ENCODE measurements around the gene RNU5B-1.

Gene RNU5B-1

GRCh38 chr15:65289261-65289854 lies 15.1 kb upstream of the RNU5B-1 start:
- no peak for DNase-seq

- DNase-seq = no peak
These were observed 14.2 kb upstream of the RNU5B-1 start for GRCh38 chr15:65290228-65290627.

- no peak for DNase-seq
These were observed 11.4 kb upstream of the RNU5B-1 start for GRCh38 chr15:65292938-65293518.

- no peak for DNase-seq
These were observed 5.7 kb upstream of the RNU5B-1 start for GRCh38 chr15:65298731-65299130.

GRCh38 chr15:65300924-65301441 lies 3.5 kb upstream of the RNU5B-1 start:
- no peak for DNase-seq

DNA sequence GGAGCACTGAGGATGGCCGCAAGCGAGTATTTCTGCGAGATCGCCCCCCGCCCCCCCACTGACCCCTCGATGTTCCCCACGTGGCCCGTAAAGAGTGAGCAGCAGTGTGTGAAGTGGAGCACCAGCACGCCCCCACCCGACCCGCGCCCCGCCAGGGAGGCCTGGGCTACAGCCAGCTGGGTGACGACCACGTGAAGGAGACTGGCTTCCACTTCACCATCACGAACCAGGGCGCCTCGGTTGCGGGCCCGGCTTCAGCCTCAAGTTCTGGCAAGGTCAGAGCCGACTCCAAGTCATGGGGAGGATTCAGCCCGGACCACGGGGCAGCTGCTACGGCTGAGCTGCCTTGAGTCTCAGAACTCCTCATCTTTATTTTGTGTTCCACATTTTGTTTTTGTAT lies 2.4 kb upstream of the RNU5B-1 start:
- no peak for DNase-seq

DNA sequence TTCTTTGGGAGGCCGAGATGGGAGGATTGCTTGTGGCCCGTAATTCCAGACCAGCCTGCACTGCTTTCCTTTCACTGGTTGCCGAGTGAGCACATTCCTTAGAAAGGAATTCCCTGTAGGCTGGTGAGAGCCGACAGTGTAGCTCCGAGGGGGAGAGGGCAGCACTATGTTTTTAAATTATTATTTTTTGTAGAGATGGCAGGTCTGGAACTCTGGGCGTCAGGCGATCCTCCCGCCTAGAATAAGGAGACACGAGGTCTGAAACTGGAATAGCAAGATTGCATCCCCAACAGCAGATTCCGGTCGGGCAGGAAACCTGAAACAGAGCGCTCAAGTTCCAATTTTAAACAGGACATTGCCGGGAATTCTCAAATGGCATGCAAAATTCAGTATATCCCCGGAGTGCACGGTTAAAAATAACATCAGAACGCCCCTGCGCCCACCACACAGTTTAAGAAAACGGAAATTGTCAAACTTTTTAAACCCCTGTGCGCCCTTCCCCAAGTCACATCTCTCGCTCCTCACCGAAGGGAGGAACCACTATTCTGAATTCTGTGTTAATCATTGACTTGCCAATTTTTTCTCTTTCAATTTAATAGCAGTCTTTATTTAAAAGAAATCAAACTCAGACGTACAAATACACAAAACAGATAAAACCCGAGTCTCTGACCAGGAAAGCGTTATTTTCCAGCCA lies 643 bp upstream of the RNU5B-1 start:
- DNase-seq = peak; percentile 22

- DNase-seq = no peak
These were observed 777 bp downstream of the RNU5B-1 start for GRCh38 chr15:65305150-65305758.

GRCh38 chr15:65305776-65306175 lies 1.3 kb downstream of the RNU5B-1 start:
- no peak for DNase-seq

DNA sequence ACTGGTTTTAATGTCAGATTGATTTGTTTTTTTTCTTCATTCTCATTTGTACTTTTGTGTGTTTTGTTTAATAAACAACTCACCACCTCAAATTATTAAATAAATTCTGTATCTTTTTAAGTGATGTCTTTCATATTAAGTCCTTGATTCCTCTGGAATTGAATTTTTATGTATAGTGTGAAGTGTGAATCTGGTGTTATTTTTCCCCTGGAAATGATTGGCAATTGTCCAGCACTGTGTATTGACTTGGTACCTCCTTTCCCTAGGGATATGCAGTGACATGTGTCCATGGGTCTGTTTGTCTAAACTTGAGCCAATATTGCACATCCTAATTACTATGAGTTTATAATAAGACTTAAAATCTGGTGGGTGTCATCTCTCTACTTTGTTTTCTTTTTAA lies 2.1 kb downstream of the RNU5B-1 start:
- DNase-seq = no peak

DNA sequence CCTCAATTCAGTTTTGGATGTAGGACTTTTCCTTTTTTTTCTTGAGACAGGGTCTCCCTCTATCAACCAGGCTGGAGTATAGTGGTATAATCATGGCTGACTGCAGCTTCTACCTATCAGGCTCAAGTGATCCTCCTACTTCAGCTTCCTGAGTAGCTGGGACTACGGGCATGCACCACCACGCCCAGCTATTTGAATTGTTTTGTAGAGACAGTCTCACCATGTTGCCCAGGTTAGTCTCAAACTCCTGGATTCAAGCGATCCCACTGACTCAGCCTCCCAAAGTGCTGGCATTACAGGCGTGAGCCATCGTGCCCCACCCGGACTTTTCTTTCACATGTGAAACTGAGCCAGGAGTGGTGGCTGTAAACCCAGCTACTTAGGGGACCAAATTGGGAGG lies 3.5 kb downstream of the RNU5B-1 start:
- DNase-seq = no peak

DNA sequence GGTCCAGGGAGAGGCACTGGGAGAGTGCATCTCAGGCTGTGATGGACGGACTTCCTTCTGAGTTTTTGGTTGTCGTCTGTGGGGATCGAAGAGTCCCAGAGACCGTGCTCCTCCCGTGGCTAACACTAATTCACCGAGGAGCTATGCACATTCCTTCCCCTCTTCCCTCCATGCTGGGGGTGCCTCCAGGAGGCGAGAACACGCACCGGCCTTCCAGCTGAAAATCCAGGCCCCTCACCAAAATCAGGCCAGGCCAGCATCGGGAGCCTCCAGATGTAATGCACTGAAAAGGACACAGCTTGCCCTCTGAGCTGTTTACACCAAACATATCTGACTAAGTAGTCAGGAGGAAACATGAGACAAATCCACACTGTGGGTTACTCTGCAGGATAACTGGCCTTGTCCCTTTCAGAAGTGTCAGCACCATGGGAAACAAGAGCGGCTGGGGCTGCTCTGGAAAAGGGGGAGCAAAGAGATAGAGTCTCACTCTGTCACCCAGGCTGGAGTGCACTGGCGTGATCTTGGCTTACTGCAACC lies 5.5 kb downstream of the RNU5B-1 start:
- no peak for DNase-seq

DNA sequence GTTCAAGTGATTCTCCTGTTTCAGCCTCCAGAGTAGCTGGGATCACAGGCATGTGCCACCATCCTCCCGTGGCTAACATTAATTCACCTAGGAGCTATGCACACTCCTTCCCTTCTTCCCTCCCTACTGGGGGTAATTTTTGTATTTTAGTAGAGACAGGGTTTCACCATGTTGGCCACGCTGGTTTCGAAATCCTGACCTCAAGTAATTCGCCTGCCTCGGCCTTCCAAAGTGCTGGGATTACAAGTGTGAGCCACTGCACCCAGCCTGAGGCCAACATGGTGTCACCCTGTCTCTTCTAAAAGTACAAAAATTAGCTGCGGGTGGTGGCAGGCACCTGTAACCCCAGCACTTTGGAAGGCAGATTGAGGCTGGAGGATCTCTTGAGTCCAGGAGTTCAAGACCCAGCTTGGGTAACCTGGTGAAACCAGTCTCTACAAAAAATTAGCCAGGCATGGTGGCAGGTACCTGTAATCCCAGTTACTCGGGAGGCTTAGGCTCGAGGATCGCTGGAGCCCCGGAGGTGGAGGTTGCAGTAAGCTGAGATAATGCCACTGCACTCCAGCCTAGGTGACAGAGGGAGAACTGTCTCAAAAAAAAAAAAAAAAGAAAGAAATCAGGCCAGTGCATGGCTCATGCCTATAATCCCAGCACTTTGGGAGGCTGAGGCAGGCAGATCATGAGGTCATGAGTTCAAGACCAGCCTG lies 6.1 kb downstream of the RNU5B-1 start:
- no peak for DNase-seq

DNA sequence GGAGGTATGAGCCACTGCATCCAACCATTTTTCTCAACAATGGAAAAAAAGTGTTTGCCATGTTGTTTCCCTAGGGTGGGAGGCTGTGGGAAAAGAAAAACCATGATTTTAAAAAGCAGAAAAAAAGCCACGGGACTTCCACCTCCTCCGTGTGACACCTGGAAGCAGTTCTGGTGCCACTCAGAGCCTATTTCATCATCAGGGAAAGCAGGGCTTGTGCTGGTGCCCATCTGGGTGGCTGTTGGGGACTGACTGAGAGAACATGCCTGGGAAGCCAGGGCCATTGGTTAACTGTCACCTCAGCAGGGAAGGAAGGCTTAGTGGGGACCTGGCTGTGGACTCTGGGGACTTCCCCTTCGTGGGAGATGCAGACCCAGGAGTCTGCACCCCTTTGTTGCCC lies 7.3 kb downstream of the RNU5B-1 start:
- no peak for DNase-seq

DNA sequence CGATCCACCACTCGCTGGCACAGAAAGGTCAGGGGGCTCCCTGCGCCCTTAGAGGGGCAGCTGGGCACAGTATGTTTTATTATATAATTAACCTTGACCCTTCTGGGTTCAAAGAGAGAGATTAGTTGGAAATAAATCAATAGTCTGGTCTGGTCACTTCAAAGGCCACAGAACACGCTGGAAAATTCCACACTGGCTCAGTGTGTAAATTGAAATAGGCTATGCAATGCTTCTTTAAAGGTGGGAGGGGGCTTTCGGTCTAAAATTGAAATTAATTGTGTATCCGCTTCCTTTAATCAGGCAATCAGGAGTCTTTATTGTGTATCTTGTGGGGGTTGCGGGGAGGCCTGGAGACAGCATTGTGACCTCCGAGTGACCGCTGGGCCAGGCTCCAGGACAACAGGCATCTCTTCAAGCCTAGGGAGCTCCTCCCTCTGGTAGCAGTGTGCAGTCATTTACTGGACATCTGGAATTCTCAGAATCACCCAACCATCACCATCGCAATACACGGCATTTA lies 8.0 kb downstream of the RNU5B-1 start:
- no peak for DNase-seq

DNA sequence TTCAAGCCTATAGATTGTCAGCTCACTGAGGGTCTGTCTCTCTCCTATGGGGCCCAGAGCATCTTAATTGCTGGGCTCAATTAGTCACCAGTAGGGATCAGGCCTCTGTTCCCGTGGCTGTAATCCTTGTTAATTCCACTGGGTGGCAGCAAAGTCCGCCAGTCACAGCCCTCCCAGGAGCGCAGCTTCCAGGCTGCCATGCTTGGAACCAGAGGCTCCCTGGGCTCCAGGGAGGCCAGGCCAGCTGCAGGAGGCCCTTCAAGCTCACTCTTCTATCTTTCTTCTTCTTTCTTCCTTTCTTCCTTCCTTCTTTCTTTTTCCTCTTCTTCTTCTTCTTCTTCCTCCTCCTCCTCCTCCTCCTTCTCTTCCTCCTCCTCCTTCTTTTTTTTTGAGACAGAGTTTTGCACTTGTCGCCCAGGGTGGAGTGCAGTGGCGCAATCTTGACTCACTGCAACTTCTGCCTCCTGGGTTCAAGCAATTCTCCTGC lies 14.4 kb downstream of the RNU5B-1 start:
- peak; percentile 77 for DNase-seq

DNA sequence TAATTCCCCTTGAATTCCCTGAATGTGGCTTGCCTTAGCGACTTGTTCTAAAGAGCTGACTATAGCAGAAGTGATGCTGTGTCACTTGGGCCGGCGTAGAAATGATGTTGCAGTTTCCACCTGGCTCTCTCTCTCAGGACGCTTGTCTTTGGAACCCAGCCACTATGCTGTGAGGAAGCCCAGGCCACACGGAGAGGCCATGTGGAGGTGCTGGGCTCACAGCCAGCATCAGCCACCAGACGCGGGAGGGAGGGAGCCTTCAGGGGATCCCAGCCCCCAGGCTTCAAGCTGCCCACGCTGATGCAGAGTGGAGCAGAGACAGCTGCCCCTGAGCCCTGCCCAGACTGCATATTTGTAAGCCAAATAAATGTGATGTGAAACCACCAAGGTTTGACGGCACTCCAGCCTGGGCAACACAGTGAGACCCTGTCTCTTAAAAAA lies 18.6 kb downstream of the RNU5B-1 start:
- DNase-seq = no peak

DNA sequence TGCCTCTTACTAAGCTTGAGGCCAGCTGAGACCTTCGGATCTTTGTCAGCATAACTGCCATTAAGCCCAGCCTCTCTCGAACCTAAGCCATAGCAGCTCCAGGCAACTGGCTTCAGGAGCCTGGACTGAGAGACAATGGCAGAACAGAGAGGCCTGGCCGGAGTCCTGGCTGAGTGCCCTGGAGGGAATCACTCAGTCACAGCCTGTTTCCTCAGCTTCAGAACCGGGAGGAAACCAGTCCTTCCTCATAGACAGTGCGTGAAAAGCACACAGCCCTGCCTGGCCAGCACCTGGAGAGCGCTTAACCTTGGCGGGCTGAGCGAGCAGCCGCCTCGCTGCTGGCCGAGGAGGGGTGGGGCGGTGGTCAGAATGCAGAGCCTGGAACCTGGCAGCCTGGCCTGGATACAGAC lies 21.6 kb downstream of the RNU5B-1 start:
- no peak for DNase-seq

GRCh38 chr15:65326818-65327217 lies 22.3 kb downstream of the RNU5B-1 start:
- no peak for DNase-seq

- no peak for DNase-seq
These were observed 23.3 kb downstream of the RNU5B-1 start for GRCh38 chr15:65327651-65328393.

GRCh38 chr15:65328506-65329287 lies 24.2 kb downstream of the RNU5B-1 start:
- no peak for DNase-seq

Data from CD4-positive, alpha-beta T cell treated with Interleukin-6 for 4 hours (primary cell).